Activated T-cell treated with anti-CD3 and anti-CD28 coated beads, Interleukin-2, amount 50 U/mL, for 4 hours (primary cell): Measurements from ENCODE around the gene ZNF521. TPM values are rescaled to one million over a fixed set of nuclear protein-coding genes. Genes with fewer than 3 reads are reported as not detected.

Experiments used
- ATAC-seq, 2 donors: fragments of 200-7000 bp; cut with Tn5 transposase; one replicate each; pipeline ENCODE4 v1.10.0; 2021
- DNase-seq: peaks from one replicate; pipeline ENCODE4 v3.0.0-alpha.2; 2020
- H3K27me3 Mint-ChIP-seq: one replicate; pipeline ENCODE4 v1.8.0; 2021; ENCODE audit warnings: low read depth, mixed read lengths
- H3K36me3 Mint-ChIP-seq: one replicate; pipeline ENCODE4 v1.8.0; 2022; ENCODE audit warnings: mixed read lengths; ENCODE audit not compliant: insufficient read depth
- H3K4me1 Mint-ChIP-seq: one replicate; pipeline ENCODE4 v1.8.0; 2021; ENCODE audit warnings: low read depth, mixed read lengths
- H3K4me3 Mint-ChIP-seq: one replicate; pipeline ENCODE4 v1.8.0; 2021; ENCODE audit warnings: mild to moderate bottlenecking, moderate library complexity, mixed read lengths
- H3K9me3 Mint-ChIP-seq: one replicate; pipeline ENCODE4 v1.8.0; 2021; ENCODE audit warnings: mixed read lengths
- total RNA-seq, 3 donors: library from RNA; stranded (reverse); gene quantifications; one replicate each; pipeline ENCODE4 v1.2.1, GENCODE V29; 2021

ZNF521 gene
- total RNA-seq, 3 donors from 2014 or later, result 0.15 to 0.33 (median 0.16) TPM

DNA sequence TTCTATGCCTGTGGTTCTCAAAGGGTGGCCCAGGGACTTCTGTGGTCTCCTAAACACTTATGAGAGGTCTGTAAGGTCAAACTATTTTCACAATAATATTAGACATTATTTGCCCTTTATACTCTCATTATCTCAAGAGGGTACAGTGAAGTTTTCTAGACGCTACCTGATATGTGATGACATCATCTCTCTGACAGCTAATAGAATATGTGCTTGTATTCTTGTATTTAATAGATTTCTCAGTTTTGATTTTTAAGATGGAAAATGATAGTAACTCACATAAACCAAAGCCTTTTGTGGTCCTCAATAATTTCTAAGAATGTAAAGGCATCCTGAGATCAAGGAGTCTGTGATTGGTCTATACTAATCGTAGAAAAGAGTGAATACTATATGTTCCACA, 265.1 kb downstream of the ZNF521 start:
- H3K4me3 Mint-ChIP-seq, result no peak overlapping the region
- H3K4me1 Mint-ChIP-seq, result no peaks in the 10 kb centered on the region
- no peaks in the 10 kb centered on the region for H3K9me3 Mint-ChIP-seq
- H3K27me3 Mint-ChIP-seq, result no peaks in the 10 kb centered on the region
- no peak for DNase-seq
- no peak for ATAC-seq
- H3K36me3 Mint-ChIP-seq, result no peaks in the 10 kb centered on the region

DNA sequence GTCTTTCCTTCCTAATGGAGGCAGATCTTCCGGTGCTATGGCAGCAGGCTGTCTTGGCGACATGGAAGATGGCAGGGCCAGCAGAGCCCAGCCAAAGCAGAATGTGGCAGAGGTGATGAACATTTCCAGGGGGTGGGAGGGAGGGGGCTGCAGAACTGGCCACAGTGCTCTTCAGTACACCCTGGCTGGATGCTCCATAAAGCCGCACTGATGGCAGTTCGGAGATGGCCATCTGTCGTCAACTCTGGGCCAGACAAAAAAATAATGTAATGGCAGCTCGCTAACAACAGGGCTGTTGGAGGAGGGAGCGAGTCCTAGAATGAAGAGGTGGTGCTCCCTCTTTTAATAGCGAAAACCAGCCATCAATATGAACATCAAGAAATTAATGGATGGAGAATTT, 271.0 kb downstream of the ZNF521 start:
- DNase-seq (no peak), ATAC-seq (no peak)
- Mint-ChIP-seq H3K36me3 (no peaks in the 10 kb centered on the region), H3K4me1 (no peaks in the 10 kb centered on the region), H3K9me3 (no peaks in the 10 kb centered on the region), H3K4me3 (no peak overlapping the region), H3K27me3 (no peaks in the 10 kb centered on the region)

DNA sequence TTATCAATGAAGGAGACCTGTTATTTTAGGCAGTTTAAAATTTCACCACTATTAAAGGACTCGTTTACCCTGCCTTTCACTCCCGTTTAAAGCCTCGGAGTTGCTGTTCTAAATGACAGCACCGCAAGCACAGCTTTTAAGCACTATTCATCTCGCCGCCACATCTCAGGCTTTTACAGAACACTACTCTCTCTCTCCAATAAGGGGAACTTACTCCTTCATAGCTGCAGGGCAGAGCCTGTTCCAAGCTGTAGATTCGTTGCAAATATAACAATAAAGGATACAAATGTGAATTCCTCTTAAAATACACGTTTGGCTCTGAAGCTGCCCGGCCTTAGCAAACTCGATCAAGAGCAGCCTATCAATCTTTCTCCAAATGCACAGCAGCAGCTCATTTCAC, 271.8 kb downstream of the ZNF521 start:
- DNase-seq (no peak), ATAC-seq (no peak)
- Mint-ChIP-seq H3K4me1 (no peaks in the 10 kb centered on the region), H3K9me3 (no peaks in the 10 kb centered on the region), H3K27me3 (no peaks in the 10 kb centered on the region), H3K36me3 (no peaks in the 10 kb centered on the region), H3K4me3 (no peak overlapping the region)

DNA sequence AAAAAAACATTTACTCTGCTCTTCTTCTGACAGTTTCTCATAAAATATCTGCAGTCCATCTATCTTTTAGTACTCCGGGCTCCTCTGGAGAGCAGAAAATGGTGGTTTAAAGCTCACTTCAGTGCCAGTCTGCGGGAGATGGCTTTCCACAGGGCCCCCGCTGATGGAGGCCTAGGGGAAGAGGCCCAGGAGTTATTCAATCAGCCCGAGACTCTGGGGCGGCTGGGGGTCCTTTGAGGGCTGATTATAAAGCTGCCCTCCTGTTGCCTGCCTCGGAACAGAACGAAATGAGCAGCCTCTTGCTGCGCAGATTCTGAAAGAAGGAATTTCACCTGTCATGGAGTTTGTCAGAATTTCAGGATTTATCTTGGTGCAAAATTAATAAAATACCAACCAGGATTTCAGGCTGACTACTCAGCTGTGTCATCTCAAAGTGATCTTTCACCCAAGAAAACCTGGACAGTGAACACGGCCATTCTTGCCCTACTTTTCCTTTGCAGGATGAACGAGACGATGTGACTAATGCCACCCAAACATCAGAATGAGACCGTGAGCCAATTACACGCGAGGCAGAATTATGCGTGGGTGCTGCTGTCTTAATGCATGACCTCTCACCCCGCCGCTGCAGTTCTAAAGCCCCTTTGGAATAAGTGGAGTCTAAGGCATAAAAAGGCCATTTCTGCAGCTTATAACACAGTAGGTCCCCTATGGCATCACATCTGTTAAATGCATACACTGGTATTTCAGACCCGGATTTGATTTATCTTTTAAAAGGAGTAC, 273.8 kb downstream of the ZNF521 start:
- no peak overlapping the region for H3K4me3 Mint-ChIP-seq
- H3K27me3 Mint-ChIP-seq, result no peaks in the 10 kb centered on the region
- ATAC-seq, result no peak
- H3K9me3 Mint-ChIP-seq, result no peaks in the 10 kb centered on the region
- no peaks in the 10 kb centered on the region for H3K4me1 Mint-ChIP-seq
- DNase-seq, result no peak
- H3K36me3 Mint-ChIP-seq, result no peaks in the 10 kb centered on the region

DNA sequence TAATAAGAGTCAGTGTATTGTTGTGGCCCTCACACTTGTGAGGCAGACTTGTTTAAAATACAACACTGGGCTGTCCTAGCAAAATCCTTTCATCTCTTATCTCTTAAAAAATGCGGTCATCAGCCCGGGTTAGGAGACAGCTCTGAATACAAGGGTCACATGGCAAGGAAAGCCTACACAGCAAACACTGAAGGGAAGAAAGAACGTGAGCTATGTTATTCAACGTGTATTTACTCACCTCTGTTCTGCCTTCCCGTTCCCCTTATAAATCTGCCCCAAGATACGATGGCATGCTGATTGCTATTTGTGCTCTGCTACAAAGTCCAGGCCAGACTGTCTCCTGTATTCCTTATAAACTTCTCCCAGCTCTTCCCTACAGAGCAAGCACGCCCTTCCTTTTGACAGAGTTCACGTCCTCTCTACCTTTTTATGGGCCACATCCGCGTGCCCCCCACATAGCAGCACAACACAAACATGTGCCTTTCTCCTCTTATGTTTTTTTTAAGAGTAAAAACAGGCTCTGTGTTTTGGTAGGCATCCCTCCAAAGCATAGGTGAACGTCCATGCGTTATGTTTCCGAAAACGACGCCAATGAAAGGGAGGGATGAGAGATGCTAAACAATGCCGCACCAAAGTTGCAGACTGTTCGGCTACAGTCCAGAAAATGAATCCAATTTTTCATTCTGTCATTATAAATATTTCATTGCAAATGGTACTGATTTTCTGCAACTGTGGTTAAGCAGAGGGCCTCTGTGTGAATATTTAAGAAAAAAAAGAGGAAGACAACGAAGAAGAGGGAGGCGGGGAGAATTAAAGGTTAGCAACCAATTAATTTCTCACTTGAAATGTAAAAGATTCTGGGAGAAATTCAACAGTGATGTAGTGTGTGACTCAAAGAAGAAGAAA, 274.7 kb downstream of the ZNF521 start:
- no peaks in the 10 kb centered on the region for H3K36me3 Mint-ChIP-seq
- DNase-seq (no peak), ATAC-seq (no peak)
- H3K4me3 Mint-ChIP-seq, result no peak overlapping the region
- no peaks in the 10 kb centered on the region for H3K9me3 Mint-ChIP-seq
- H3K27me3 Mint-ChIP-seq, result no peaks in the 10 kb centered on the region
- no peaks in the 10 kb centered on the region for H3K4me1 Mint-ChIP-seq

DNA sequence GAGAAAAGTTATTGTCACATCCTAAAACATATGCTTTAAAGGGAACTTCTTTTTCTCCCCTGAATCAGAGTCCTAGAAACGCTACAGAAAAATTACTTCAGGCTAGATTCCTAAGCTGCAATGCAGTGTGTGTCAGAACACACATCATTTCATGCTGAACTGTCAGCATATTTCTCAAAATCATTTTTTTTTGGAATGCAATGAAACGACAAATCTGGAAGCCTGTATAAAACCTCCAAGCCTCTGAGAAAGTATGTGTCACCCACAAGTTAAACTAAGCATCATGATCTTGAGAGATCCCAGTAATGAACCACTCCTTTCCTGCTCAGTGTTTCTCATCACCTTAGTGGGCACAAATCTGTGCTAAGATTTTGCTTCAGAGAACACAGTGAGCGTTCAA, 276.2 kb downstream of the ZNF521 start:
- Mint-ChIP-seq H3K36me3 (no peaks in the 10 kb centered on the region), H3K27me3 (no peaks in the 10 kb centered on the region), H3K4me3 (no peak overlapping the region), H3K4me1 (no peaks in the 10 kb centered on the region), H3K9me3 (no peaks in the 10 kb centered on the region)
- no peak for DNase-seq
- no peak for ATAC-seq

DNA sequence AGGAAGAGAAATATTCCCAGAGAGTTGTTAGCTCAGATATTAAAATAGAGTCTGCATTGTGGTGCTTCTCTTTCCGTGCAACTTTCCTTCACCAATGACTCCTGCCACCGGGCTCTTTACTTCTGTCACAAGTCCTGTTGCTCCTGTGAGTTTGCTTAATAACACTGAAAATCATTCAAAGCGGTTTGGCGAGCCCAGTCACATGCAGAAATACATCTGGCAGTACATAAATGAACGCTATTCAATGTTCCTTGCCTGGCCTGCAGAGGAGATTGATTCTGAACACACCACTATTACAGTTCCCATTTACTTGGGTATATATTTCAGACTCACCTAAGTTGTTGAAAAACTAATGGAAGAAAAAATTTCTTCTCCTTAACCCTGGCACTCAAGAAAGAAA, 276.6 kb downstream of the ZNF521 start:
- Mint-ChIP-seq H3K27me3 (no peaks in the 10 kb centered on the region), H3K4me3 (no peak overlapping the region), H3K9me3 (no peaks in the 10 kb centered on the region), H3K36me3 (no peaks in the 10 kb centered on the region), H3K4me1 (no peaks in the 10 kb centered on the region)
- ATAC-seq (no peak), DNase-seq (no peak)

DNA sequence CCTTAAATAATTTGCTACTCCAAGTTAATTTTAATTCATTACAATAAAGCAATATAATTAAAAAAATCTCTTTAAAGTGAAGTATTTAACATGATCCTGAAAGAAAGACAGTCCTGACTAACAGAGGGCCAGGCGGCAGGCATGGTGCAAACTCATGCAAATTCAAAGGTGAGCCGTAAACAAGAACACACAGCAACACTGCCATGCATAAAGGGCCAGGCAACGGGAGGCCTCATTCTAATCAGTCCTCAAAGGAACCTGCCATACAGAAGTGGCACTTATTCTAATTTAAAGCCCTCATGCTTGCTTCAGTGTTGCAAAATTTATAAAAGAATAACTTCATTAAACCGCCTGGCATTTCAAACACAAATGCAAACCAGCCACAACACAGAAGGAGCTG, 277.0 kb downstream of the ZNF521 start:
- DNase-seq, result no peak
- H3K27me3 Mint-ChIP-seq, result no peaks in the 10 kb centered on the region
- no peaks in the 10 kb centered on the region for H3K4me1 Mint-ChIP-seq
- H3K9me3 Mint-ChIP-seq, result no peaks in the 10 kb centered on the region
- no peak for ATAC-seq
- no peak overlapping the region for H3K4me3 Mint-ChIP-seq
- no peaks in the 10 kb centered on the region for H3K36me3 Mint-ChIP-seq

DNA sequence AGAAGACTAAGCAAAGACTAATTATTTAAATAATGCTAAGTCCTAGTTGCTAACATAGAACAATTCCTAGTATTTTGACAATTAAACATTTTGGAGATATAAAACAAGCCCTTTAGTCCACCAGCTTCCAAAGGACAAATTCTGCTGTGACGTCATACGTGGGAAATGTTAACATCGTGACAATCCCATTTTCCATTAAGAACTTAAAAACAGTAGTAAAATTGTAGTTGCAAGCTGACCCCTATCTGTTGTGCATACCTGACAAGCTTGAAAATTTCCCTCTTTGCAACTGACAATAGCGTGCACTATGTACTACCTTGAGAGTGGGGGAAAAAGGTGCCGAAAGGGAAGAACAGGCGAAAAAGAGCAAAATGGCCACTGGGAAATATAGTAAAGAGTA, 279.8 kb downstream of the ZNF521 start:
- Mint-ChIP-seq H3K27me3 (no peaks in the 10 kb centered on the region), H3K4me3 (no peak overlapping the region), H3K4me1 (no peaks in the 10 kb centered on the region), H3K9me3 (no peaks in the 10 kb centered on the region), H3K36me3 (no peaks in the 10 kb centered on the region)
- DNase-seq, result no peak
- ATAC-seq, result no peak

DNA sequence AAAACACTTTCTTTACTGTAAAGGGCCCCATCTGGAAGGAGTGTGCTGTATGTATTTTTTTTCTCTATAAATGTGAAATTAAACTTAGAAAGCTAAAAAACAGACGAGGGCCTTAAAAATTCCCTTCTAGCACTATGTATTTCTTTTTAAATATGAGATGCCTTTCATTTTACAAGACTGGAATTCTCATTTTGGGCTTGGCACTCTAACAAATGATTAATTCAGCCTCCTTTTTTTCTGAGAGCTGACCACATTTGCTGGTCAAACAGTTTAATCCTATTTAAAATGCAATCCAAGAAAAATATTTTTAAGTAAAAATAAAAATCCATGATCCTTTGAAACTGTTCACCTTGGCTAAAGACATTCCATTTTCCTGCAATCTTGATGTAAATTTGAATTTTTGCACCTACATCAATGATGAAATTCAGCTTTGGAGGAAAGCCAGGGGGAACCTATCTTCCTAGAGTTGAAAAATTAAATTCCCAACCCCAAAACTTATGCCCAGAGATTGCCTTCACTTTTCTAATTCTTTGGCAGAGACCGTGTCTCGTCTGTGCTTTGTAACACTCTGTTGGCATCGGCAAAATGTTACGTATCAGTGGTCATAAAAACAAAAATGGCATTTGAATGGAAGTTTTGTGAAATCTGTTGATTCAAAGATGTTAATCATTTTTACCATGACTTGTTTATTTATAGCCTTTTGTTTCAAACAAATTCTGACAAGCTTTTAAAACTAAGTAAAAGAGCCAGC, 284.5 kb downstream of the ZNF521 start:
- no peaks in the 10 kb centered on the region for H3K36me3 Mint-ChIP-seq
- H3K4me3 Mint-ChIP-seq, result no peak overlapping the region
- DNase-seq (no peak), ATAC-seq (no peak)
- H3K27me3 Mint-ChIP-seq, result no peaks in the 10 kb centered on the region
- H3K9me3 Mint-ChIP-seq, result no peaks in the 10 kb centered on the region
- no peaks in the 10 kb centered on the region for H3K4me1 Mint-ChIP-seq

DNA sequence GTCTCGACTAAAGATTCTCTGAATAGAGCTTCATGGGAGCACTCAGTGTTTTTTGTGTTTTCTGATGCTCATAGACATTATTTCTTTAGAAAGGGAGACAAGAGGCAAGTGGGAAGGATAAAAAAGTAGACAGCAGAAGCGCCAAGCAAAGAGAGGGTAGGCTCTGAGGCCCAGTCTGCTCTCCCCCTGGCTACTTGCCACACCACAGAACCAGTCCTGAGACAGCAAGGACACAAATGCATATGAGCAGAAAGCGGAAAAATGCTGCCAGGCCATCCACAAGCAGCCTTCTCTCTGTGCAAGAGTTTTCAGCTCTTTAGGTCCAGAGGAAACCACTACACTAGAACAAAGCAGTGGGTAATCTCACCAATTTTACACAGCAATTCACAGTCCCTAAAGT, 285.4 kb downstream of the ZNF521 start:
- Mint-ChIP-seq H3K27me3 (no peaks in the 10 kb centered on the region), H3K9me3 (no peaks in the 10 kb centered on the region), H3K36me3 (no peaks in the 10 kb centered on the region), H3K4me1 (no peaks in the 10 kb centered on the region), H3K4me3 (no peak overlapping the region)
- DNase-seq (no peak), ATAC-seq (no peak)

DNA sequence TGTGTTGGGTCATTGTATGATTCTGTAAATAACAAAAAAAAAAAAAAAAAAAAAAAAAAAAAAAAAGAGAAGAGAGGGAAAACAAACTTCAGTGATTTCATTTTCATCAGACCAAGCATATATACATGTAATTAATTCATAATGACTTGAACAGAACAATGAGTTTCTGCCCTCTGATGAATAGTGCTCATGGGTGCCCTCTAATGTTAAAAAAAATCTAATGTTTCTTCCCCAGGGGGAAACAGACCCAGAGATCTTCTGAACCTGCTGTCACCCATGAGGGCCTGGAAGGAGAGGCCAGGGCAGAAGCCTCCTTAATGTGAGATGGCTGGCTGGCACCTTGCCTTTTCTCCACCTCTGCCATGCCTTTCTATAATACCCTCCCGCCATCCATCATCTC, 289.2 kb downstream of the ZNF521 start:
- DNase-seq, result no peak
- Mint-ChIP-seq H3K27me3 (no peaks in the 10 kb centered on the region), H3K4me1 (no peaks in the 10 kb centered on the region), H3K36me3 (no peaks in the 10 kb centered on the region), H3K9me3 (no peaks in the 10 kb centered on the region), H3K4me3 (no peak overlapping the region)
- ATAC-seq, result no peak

DNA sequence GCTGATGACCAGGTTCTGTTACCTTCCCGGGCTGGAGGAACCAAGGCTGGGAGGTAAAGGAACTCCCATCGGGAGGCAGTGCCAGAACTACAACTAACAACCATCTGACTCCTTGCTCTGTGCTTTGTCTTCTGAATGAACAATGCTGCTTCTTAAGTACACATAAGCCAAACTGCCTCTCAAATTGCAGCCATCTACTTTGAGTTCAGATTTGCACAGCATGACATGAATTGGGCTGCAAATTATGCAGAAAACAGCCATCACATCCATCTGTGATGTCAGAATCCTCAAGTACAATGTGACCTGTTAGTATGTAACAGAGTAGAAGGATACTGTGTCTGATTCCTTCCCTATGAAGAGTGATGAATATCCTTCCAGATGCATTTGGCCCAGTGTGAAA, 290.6 kb downstream of the ZNF521 start:
- DNase-seq, result no peak
- H3K27me3 Mint-ChIP-seq, result no peaks in the 10 kb centered on the region
- no peak for ATAC-seq
- no peaks in the 10 kb centered on the region for H3K4me1 Mint-ChIP-seq
- H3K4me3 Mint-ChIP-seq, result no peak overlapping the region
- H3K36me3 Mint-ChIP-seq, result no peaks in the 10 kb centered on the region
- no peaks in the 10 kb centered on the region for H3K9me3 Mint-ChIP-seq

DNA sequence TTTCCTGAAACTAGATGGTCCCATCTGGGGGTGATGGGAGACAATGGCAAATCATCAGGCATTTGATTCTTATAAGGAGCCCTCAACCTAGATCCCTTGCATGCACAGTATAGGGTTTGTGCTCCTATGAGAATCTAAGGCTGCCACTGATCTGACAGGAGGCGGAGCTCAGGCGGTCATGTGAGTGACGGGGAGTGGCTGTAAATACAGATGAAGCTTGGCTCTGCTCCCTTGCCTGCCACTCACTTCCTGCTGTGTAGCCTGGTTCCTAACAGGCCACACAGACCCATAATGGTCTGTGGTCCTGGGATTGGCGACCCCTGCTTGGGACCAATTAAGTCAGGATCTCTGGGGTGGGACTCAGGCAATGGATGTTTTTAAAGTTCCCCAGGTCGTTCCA, 293.4 kb downstream of the ZNF521 start:
- Mint-ChIP-seq H3K4me1 (no peaks in the 10 kb centered on the region), H3K4me3 (no peak overlapping the region), H3K36me3 (no peaks in the 10 kb centered on the region), H3K9me3 (no peaks in the 10 kb centered on the region), H3K27me3 (no peaks in the 10 kb centered on the region)
- no peak for ATAC-seq
- no peak for DNase-seq
